HepG2 (cell line): ENCODE results near the gene ABCB6. TPM values are rescaled to one million over a fixed set of nuclear protein-coding genes. Genes with fewer than 3 reads are reported as not detected.

Experiments used
- ATRX ChIP-seq: sonication (generic); formaldehyde crosslinking; IDR thresholded peaks from 2 replicates; pipeline ENCODE4 v1.4.0; 2020; ENCODE audit warnings: missing genetic modification reagents, borderline replicate concordance
- MBNL3 ChIP-seq: fragments of 250-450 bp; sonication (Bioruptor Pico); conservative IDR thresholded peaks from 2 replicates; pipeline ENCODE4 v1.8.0; 2022; ENCODE audit warnings: mild to moderate bottlenecking, inconsistent platforms
- MXI1 ChIP-seq: IDR thresholded peaks from 3 replicates; pipeline ENCODE4 v1.6.1; 2012; ENCODE audit warnings: low read depth, low read length, inconsistent platforms, borderline replicate concordance
- NCOA2 ChIP-seq: sonication (generic); formaldehyde crosslinking; IDR thresholded peaks from 2 replicates; pipeline ENCODE4 v1.8.0; 2022; ENCODE audit warnings: inconsistent platforms
- NFATC3 ChIP-seq: sonication (generic); formaldehyde crosslinking; IDR thresholded peaks from 2 replicates; pipeline ENCODE4 v1.5.1; 2020; ENCODE audit warnings: mild to moderate bottlenecking, missing genetic modification reagents
- NR2C2 ChIP-seq: sonication (generic); formaldehyde crosslinking; IDR thresholded peaks from 2 replicates; pipeline ENCODE4 v1.4.0; 2020; ENCODE audit warnings: missing genetic modification reagents, mild to moderate bottlenecking, moderate library complexity, borderline replicate concordance
- SNAI1 ChIP-seq: sonication (generic); formaldehyde crosslinking; IDR thresholded peaks from 2 replicates; pipeline ENCODE4 v1.5.0; 2020; ENCODE audit warnings: mild to moderate bottlenecking, missing genetic modification reagents, borderline replicate concordance
- SPEN ChIP-seq: sonication (generic); formaldehyde crosslinking; IDR thresholded peaks from 2 replicates; pipeline ENCODE4 v1.5.1; 2020; ENCODE audit warnings: low read depth, mild to moderate bottlenecking, missing genetic modification reagents
- SRF ChIP-seq: IDR thresholded peaks from 2 replicates; pipeline ENCODE4 v1.6.1; 2011; ENCODE audit warnings: mild to moderate bottlenecking, low read depth, low read length, moderate library complexity
- TARDBP ChIP-seq: sonication (generic); formaldehyde crosslinking; IDR thresholded peaks from 2 replicates; pipeline ENCODE4 v1.8.0; 2022; ENCODE audit warnings: mild to moderate bottlenecking, missing genetic modification reagents
- TBL1XR1 ChIP-seq: fragments of 150-350 bp; IDR thresholded peaks from 2 replicates; pipeline ENCODE4 v1.6.1; 2014; ENCODE audit warnings: borderline replicate concordance, low read length; ENCODE audit not compliant: partially characterized antibody
- ZNF101 ChIP-seq: sonication (generic); formaldehyde crosslinking; IDR thresholded peaks from 2 replicates; pipeline ENCODE4 v1.4.0; 2020; ENCODE audit warnings: mild to moderate bottlenecking, low read depth, missing genetic modification reagents, borderline replicate concordance
- ZNF264 ChIP-seq: sonication (generic); formaldehyde crosslinking; IDR thresholded peaks from 2 replicates; pipeline ENCODE4 v1.4.0; 2020; ENCODE audit warnings: missing genetic modification reagents
- ZNF451 ChIP-seq: sonication (generic); formaldehyde crosslinking; IDR thresholded peaks from 2 replicates; pipeline ENCODE4 v1.5.0; 2020; ENCODE audit warnings: mild to moderate bottlenecking, missing genetic modification reagents
- ZNF510 ChIP-seq: sonication (generic); formaldehyde crosslinking; IDR thresholded peaks from 2 replicates; pipeline ENCODE4 v1.4.0; 2020; ENCODE audit warnings: low read depth, mild to moderate bottlenecking, missing genetic modification reagents
- ZNF512B ChIP-seq: sonication (generic); formaldehyde crosslinking; IDR thresholded peaks from 2 replicates; pipeline ENCODE4 v1.5.1; 2020; ENCODE audit warnings: missing genetic modification reagents, mild to moderate bottlenecking, borderline replicate concordance
- ZNF605 ChIP-seq: sonication (generic); formaldehyde crosslinking; IDR thresholded peaks from 2 replicates; pipeline ENCODE4 v1.8.0; 2022; ENCODE audit warnings: mild to moderate bottlenecking, missing genetic modification reagents
- ZNF7 ChIP-seq: IDR thresholded peaks from 2 replicates; pipeline ENCODE4 v1.6.1; 2016; ENCODE audit warnings: missing biosample characterization, missing genetic modification reagents
- ZNF746 ChIP-seq: sonication (generic); formaldehyde crosslinking; IDR thresholded peaks from 2 replicates; pipeline ENCODE4 v1.8.0; 2022; ENCODE audit warnings: mild to moderate bottlenecking, missing genetic modification reagents
- ZNF761 ChIP-seq: sonication (generic); formaldehyde crosslinking; conservative IDR thresholded peaks from 2 replicates; pipeline ENCODE4 v1.4.0; 2020; ENCODE audit warnings: mild to moderate bottlenecking, missing genetic modification reagents
- polyA plus RNA-seq, 8 experiments: library from polyadenylated mRNA; depleted of rRNA in 3 of 8; stranded (reverse) in 7 of 8; unstranded in 1 of 8; fragments of >200 nt; fragmentation: Illumina TruSeq in 4 of 8; extraction: Trizol in 4 of 8; gene quantifications; 2 replicates each; pipeline versions ENCODE4 v1.2.1 to v1.2.3, GENCODE V29; 2011 to 2016; ENCODE audit warnings: low read depth in 4 of 8, missing spikeins in 1 of 8, mixed read lengths in 1 of 8; ENCODE audit not compliant: insufficient read depth in 1 of 8
- total RNA-seq, 5 experiments: library from RNA; depleted of rRNA; stranded (reverse); fragments of >200 nt; fragmentation: Illumina TruSeq; extraction: Trizol; gene quantifications; 2 replicates each; pipeline ENCODE4 v1.2.3, GENCODE V29; 2016; ENCODE audit warnings: low read depth in 1 of 5
- TF ChIP-seq, protein P1 (sequence below): sonication (generic); formaldehyde crosslinking; IDR thresholded peaks from 2 replicates; pipeline ENCODE4 v1.4.0; 2020; ENCODE audit warnings: missing genetic modification reagents
- TF ChIP-seq, protein P2 (sequence below): sonication (generic); formaldehyde crosslinking; IDR thresholded peaks from 2 replicates; pipeline ENCODE4 v1.4.0; 2020; ENCODE audit warnings: missing genetic modification reagents

Gene ABCB6
- total and polyA plus RNA-seq, 2 of the 13 experiments (the other 11 are each of a cell fraction or from before 2014, with no cell fraction given), result 91.1 to 137 TPM

GRCh38 chr2:219160186-219161017 lies 58.4 kb downstream of the ABCB6 start, which contains the start of gene NHEJ1 (continued):
- TF ChIP-seq ZNF512B (CRISPR knock-in tag), result no peak
- TF ChIP-seq NR2C2 (CRISPR knock-in tag), result peak; percentile 65; the same call in 1 of the 2 replicates
- TF ChIP-seq TARDBP (CRISPR knock-in tag), result peak; percentile 95
- peak; percentile 60; the same call in 1 of the 3 replicates for TF ChIP-seq MXI1
- peak; percentile 90 for TF ChIP-seq ZNF605 (CRISPR knock-in tag)
- 0 out of 2 replicates have a peak, but pooled peaks have one; percentile 56 for TF ChIP-seq ZNF746 (CRISPR knock-in tag)
- TF ChIP-seq SRF, result no peak; the same call in 1 of the 2 replicates
- TF ChIP-seq ZNF7, result 0 out of 2 replicates have a peak, but pooled peaks have one; percentile 35
- peak; percentile 80; the same call in 1 of the 2 replicates for TF ChIP-seq NFATC3
- peak; percentile 94 for TF ChIP-seq ZNF451 (CRISPR knock-in tag)
- TF ChIP-seq ZNF101 (CRISPR knock-in tag), result no peak
- TF ChIP-seq TBL1XR1, result no peak
- peak; percentile 91 for TF ChIP-seq SPEN
- TF ChIP-seq, protein P1, sequence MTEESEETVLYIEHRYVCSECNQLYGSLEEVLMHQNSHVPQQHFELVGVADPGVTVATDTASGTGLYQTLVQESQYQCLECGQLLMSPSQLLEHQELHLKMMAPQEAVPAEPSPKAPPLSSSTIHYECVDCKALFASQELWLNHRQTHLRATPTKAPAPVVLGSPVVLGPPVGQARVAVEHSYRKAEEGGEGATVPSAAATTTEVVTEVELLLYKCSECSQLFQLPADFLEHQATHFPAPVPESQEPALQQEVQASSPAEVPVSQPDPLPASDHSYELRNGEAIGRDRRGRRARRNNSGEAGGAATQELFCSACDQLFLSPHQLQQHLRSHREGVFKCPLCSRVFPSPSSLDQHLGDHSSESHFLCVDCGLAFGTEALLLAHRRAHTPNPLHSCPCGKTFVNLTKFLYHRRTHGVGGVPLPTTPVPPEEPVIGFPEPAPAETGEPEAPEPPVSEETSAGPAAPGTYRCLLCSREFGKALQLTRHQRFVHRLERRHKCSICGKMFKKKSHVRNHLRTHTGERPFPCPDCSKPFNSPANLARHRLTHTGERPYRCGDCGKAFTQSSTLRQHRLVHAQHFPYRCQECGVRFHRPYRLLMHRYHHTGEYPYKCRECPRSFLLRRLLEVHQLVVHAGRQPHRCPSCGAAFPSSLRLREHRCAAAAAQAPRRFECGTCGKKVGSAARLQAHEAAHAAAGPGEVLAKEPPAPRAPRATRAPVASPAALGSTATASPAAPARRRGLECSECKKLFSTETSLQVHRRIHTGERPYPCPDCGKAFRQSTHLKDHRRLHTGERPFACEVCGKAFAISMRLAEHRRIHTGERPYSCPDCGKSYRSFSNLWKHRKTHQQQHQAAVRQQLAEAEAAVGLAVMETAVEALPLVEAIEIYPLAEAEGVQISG (CRISPR knock-in tag), result peak; percentile 85
- TF ChIP-seq ZNF510, result no peak
- TF ChIP-seq NCOA2, result peak; percentile 50
- peak; percentile 34; the same call in 1 of the 2 replicates for TF ChIP-seq SNAI1
- TF ChIP-seq ZNF761 (CRISPR knock-in tag), result no peak; the same call in 1 of the 2 replicates
- TF ChIP-seq MBNL3 (CRISPR knock-in tag), result no peak
- TF ChIP-seq, protein P2, sequence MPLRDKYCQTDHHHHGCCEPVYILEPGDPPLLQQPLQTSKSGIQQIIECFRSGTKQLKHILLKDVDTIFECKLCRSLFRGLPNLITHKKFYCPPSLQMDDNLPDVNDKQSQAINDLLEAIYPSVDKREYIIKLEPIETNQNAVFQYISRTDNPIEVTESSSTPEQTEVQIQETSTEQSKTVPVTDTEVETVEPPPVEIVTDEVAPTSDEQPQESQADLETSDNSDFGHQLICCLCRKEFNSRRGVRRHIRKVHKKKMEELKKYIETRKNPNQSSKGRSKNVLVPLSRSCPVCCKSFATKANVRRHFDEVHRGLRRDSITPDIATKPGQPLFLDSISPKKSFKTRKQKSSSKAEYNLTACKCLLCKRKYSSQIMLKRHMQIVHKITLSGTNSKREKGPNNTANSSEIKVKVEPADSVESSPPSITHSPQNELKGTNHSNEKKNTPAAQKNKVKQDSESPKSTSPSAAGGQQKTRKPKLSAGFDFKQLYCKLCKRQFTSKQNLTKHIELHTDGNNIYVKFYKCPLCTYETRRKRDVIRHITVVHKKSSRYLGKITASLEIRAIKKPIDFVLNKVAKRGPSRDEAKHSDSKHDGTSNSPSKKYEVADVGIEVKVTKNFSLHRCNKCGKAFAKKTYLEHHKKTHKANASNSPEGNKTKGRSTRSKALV (CRISPR knock-in tag), result peak; percentile 84; the same call in 1 of the 2 replicates
- no peak for TF ChIP-seq ATRX (CRISPR knock-in tag)
- TF ChIP-seq ZNF264 (CRISPR knock-in tag), result peak; percentile 83; the same call in 1 of the 2 replicates
